NCI-H82 treated with DMSO at 0.1 percent for 48 hours (cell line): Measurements from ENCODE around the gene RAB42.
"Not testable (repeated sequence)": the region's sequence is repeated elsewhere in the genome, so short reads cannot be mapped to it uniquely, and the experiment has no call there.

ENCODE experiments used
- DNase-seq: peaks from one replicate; lab custom pipeline; 2025; ENCODE audit not compliant: unreplicated experiment; lab: John Stamatoyannopoulos, UW

Gene RAB42

GRCh38 chr1:28591708-28592320 lies at the start of gene RAB42:
Gene RAB42, plus strand, starts transcription at chr1:28592265. Its CDS starts 247 bp downstream, at chr1:28592512.
- DNase-seq = peak; percentile 32

- no peak for DNase-seq
Measured at GRCh38 chr1:28545246-28545628, 46.8 kb upstream of the RAB42 start.

- no peak for DNase-seq
Measured at GRCh38 chr1:28548318-28548717, 43.7 kb upstream of the RAB42 start.

GRCh38 chr1:28551381-28551780 lies 40.7 kb upstream of the RAB42 start:
- DNase-seq = no peak

GRCh38 chr1:28552758-28553663 lies 39.1 kb upstream of the RAB42 start, which contains the start of gene TRNAU1AP:
Gene TRNAU1AP, plus strand, starts transcription at chr1:28553085. Its CDS starts 26 bp downstream, at chr1:28553111.
- DNase-seq = peak; percentile 92

GRCh38 chr1:28560886-28561285 lies 31.2 kb upstream of the RAB42 start:
- DNase-seq = no peak

GRCh38 chr1:28564310-28564709 lies 27.8 kb upstream of the RAB42 start:
- no peak for DNase-seq

- DNase-seq = no peak
Measured at GRCh38 chr1:28565040-28565439, 27.0 kb upstream of the RAB42 start.

- no peak for DNase-seq
Measured at GRCh38 chr1:28565726-28566125, 26.3 kb upstream of the RAB42 start.

- no peak for DNase-seq
Measured at GRCh38 chr1:28566931-28567330, 25.1 kb upstream of the RAB42 start.

GRCh38 chr1:28571911-28572310 lies 20.2 kb upstream of the RAB42 start:
- DNase-seq = no peak

- DNase-seq = not testable (repeated sequence)
Measured at GRCh38 chr1:28572891-28573290, 19.2 kb upstream of the RAB42 start.

GRCh38 chr1:28573564-28573963 lies 18.5 kb upstream of the RAB42 start:
- no peak for DNase-seq

GRCh38 chr1:28577052-28577678 lies 14.9 kb upstream of the RAB42 start:
- no peak for DNase-seq

GRCh38 chr1:28577738-28578536 lies 14.1 kb upstream of the RAB42 start:
- no peak for DNase-seq

- DNase-seq = no peak
Measured at GRCh38 chr1:28578696-28579218, 13.3 kb upstream of the RAB42 start.

GRCh38 chr1:28579401-28579800 lies 12.7 kb upstream of the RAB42 start:
- no peak for DNase-seq

- DNase-seq = no peak
Measured at GRCh38 chr1:28580722-28581530, 11.1 kb upstream of the RAB42 start.

- peak; percentile 93 for DNase-seq
Measured at GRCh38 chr1:28581531-28582247, 10.4 kb upstream of the RAB42 start.
